Stimulated activated naive CD4-positive, alpha-beta T cell treated with Interleukin-2 at 50 U/mL for 16 hours (primary cell): ENCODE results near the gene CDK14.

Source experiments
- DNase-seq: peaks from one replicate; lab custom pipeline; 2025; lab: John Stamatoyannopoulos, UW

The CDK14 gene

GRCh38 chr7:90596671-90597562, 796 bp downstream of the CDK14 start:
- DNase-seq = no peak

DNA sequence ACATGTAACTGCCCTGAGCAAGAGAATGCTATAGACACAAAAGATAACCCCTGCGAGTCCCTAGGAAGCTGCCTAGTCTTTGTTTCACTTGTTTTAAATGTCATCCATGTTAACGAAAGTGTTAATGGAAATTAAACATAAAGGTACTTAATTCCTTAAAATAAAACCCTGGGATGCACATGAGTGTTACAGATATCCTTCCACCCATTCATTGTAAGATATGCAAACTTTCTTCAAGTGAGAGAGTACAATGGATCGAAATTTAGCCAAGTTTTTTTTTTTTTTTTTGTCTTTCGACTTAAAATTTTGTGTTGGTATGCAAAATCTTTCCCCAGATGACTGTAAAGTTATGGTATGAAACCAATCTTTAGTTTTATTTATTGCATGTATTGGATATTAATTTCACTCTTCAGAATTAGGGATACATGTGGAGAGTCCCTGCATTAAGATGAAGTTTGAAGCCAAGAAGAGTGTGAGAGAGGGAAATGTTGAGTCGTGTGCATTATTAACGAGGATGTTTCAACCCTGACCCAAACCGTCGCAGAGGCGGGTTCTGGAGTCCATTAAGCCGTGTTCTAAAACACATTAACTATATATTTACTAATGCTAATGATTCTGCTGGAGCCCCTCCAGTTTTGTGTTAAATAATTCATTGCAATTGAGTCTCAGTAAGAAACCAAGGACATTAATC, 1.6 kb downstream of the CDK14 start:
- no peak for DNase-seq

DNA sequence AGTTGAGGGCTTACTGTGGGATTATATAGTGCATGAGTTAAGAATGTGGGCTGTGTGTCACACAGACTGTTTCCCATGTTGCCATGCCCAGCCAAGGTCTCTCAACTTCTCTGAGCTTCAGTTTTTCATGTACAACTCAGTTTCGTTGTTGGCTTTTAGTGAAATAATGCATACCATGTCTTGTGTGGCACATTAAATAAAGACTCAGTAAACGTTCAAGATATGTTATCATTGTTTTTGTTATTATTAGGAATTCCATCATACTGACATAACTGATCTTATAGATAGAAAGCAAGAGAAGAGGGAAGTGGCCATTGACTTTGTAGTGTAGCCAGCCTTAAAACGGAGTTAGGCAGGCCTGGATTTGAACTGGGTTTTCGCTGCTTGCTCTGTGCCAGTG, 2.9 kb downstream of the CDK14 start:
- no peak for DNase-seq

DNA sequence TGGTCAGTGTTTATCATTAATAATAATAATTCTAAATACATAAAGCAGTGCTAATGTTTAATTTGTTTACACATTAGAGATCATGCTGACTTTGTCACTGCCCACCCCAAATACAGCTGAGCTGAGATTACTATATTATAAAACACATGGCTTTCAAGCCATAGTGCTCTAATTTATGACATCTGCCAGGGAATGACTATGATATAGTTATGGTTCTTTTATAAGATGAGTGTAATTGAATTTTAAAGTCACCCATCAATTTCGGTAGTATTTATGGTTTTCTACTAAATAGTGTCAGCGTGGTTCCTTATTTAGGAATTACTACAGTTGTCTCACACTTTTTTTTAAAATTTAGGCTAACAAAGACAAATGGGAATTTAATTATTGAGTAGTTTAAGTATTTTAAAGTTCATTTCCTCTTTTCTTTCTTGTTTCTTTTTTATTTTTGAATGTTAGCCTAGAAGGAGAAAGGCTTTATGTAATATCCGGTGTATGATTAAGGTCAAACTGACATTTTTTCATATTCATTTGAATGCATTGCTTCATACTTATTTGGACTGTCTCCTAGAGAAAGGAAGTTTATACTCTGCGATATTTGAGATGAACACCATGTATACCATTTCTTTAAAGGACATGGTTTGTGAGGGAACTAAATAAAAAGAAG, 3.9 kb downstream of the CDK14 start:
- DNase-seq = no peak

DNA sequence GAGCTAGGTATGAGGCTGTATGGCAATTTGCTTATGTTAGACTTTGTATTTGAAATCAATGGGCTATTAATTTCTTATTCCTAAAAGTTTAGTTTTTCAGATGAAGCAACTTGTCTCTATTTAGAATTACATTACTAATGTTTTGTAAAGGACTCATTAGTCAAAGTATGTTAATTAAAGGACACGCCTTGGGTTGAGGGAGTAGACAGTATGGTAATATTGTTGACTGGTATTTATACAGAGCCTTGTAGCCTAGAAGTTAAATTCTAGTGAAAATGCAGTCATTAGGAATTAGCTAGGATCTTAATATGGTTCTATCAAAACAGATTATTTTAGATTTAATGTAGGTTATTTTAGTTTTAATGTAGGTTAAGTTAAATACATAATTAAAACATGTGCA, 6.2 kb downstream of the CDK14 start:
- no peak for DNase-seq

GRCh38 chr7:90603346-90603745, 7.2 kb downstream of the CDK14 start:
- no peak for DNase-seq

- DNase-seq = no peak
These were observed 8.3 kb downstream of the CDK14 start for GRCh38 chr7:90604383-90604782.

GRCh38 chr7:90605055-90605454, 8.9 kb downstream of the CDK14 start:
- DNase-seq = no peak

DNA sequence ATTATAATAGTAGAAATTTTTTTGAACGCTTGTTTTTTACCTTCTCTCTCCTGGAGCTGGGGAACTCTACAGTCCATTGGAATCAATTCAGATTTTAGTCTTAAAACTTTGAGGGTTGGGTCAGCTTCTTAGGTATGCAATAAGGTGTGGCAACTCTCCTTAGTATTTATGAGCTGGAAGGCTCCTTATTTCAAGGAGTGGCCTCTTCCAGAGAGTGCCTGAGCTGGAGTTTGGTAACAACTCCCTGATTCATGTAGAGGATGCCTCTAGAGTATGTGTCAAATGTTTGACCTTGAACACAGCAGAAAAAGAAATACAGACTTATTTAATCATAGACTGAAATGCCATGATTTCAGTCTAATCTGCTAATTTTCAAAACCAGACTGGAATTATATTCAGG, 11.1 kb downstream of the CDK14 start:
- DNase-seq = no peak

GRCh38 chr7:90610105-90610504, 14.0 kb downstream of the CDK14 start:
- DNase-seq = no peak

DNA sequence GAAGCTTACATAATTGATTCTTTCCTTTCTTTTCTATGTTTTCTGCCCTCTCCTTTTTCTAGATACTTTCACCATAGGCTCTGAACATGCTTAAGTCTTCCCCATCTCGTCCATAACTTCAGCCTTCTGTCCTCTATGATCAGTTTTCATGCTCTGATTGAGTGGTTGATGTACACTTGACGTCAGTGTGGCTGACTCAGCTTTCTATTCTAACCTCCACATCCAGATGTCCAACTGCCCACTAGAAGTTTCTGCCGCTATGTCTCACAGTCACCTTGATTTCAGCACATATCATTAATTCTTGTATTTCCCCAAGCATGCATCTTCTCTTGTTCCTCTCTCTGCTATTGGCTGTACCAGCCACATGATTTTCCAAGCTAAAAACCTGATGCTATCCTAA, 15.0 kb downstream of the CDK14 start:
- no peak for DNase-seq

- DNase-seq = no peak
These were observed 17.0 kb downstream of the CDK14 start for GRCh38 chr7:90613088-90613498.

GRCh38 chr7:90617442-90617841, 21.3 kb downstream of the CDK14 start:
- DNase-seq = no peak

DNA sequence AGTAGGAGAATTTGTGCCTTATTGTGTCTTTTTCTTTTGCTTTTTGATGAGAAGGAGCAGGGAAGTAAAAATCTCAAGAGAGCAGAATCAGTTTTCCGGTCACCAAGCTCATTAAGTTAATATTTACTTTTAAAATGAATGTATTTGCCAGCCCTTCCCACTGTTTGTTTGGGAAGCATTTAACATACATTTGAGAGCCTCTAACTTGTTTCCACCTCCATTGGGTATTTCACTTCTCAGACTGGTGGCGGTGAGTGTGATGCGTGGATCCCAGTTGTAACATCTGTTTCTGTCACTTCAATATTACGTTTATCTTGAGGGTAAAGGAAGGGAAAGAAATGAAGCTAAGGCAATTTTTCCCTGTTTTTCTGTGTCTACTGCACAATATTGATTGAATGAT, 22.8 kb downstream of the CDK14 start:
- no peak for DNase-seq

DNA sequence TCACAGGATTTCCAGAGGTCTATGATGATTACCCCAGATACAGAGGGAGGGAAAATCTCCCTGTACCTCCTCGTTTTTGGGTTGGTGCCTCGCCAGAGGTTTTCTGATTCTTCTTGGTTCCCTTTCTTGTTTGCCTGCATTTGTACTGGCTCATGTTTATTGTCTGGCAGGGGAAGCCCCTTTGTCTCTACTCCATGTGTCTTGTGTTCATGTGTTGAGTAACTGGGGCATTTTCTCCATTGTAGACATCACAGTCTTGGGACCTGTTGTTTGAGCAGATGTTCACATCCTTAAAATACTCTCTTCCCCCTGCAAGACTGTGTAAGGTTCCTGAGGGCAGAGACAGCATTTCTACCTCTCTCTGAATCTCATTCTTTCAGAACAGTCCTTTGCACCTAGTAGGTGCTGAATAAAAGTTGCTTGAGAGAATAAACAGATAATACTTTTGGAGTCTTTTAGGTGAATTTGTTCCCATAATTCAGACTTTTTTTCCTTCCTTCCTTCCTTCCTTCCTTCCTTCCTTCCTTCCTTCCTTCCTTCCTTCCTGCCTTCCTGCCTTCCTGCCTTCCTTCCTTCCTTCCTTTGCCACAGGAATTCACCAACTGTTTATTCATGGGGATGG, 25.1 kb downstream of the CDK14 start:
- no peak for DNase-seq

- DNase-seq = no peak
These were observed 25.6 kb downstream of the CDK14 start for GRCh38 chr7:90621747-90622140.

DNA sequence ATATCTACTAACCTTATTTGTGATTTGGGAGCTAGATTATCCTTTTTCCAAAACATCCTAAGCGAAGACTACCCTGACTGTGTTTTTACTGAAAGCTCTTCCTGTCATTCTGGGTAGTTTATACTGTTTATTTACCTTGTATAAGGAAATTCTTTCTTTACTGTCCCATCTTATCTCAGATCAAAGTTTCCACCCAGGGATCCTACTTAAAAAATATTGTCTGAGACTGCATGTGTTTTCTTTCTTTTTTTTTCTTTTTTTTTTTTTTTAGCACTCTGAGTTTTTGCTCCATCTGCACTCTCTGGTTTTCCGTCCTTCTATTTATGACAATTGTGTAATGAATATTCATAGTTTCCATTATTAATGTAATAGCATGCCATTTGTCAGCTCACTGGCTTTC, 26.5 kb downstream of the CDK14 start:
- no peak for DNase-seq

DNA sequence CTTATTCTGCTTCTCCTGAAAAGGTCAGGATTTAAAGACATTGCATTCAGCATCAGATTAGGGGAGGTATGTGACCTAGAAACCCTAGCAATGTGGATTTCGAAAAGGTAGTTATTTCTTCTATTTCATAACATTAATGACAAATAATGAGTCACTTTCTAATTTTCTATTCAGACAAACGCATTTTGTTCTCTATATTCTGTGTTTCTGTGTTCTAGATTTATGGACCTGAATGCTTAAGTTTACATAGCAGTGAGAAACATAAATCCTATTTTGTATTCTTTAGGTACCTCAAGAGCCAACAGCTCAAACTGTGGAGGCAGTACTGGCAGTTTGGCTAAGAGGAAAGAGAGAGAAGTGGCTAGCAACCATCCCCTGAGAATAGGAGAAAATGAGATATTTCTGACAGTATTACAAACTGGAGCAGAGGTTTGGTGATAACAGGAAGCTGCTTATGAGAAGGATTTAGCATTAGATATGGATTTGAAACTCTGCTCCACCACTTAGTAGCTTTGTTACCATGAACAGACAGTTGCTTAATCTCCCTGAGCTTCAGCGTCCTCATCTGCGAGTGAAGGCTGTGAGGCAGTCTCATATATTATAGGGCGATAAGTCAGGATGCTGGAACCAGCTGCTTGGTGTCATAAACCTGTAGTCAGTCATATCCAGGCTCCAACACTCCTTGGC, 28.2 kb downstream of the CDK14 start:
- DNase-seq = no peak

DNA sequence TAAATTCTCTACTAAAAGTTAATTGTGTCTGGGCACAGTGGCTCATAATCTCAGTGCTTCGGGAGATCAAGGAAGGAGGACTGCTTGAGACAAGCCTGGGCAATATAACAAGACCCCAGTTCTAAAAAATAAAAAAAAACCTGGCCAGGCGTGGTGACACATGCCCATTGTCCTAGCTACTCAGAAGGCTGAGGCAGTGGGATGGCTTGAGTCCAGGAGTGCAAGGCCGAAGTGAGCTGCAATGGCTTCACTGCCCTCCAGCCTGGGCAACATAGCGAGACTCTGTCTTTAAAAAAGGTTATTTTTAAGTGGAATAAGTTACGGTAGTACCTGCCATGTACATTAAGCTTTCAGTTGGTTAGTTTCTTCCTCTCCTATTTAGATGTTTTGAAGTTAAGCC, 28.9 kb downstream of the CDK14 start:
- no peak for DNase-seq

GRCh38 chr7:90625562-90625961, 29.4 kb downstream of the CDK14 start:
- DNase-seq = no peak

- DNase-seq = no peak
These were observed 29.9 kb downstream of the CDK14 start for GRCh38 chr7:90626013-90626412.
